ENCODE data around the gene VSIG8. TPM values are rescaled to one million over a fixed set of nuclear protein-coding genes. Genes with fewer than 3 reads are reported as not detected.

Gene VSIG8
- total and polyA plus RNA-seq, 2 of the 8 experiments (the other 6 are each of a cell fraction or from before 2014, with no cell fraction given): not detected

- H3K14ac ChIP-seq (ENCODE audit: insufficient read length): no peak overlapping the region
- H3K4me1 ChIP-seq (replicated peaks in 1 of 4; ENCODE audit: control insufficient read depth in 3 of 4, insufficient read depth in 4 of 4, low read length in 3 of 4): no peaks in the 10 kb centered on the region
- no peak overlapping the region for H2BK120ac ChIP-seq (replicated peaks; ENCODE audit: low read depth, low read length)
- H2AFZ ChIP-seq (ENCODE audit: low read length): no peak overlapping the region
- WGBS, 2 experiments (ENCODE audit: extremely low coverage in 1 of 2, insufficient coverage in 1 of 2, insufficient read length in 1 of 2, insufficient replicate concordance in 2 of 2, low coverage in 1 of 2, low lambda C conversion rate in 2 of 2, missing lambda C conversion rate in 1 of 2): 89% methylated on average over 3 of the region's 3 CpGs; no CpG with 5 or more reads in 1 of the 2 experiments
- no peak overlapping the region for H3K4me3 ChIP-seq (ENCODE audit: extremely low read depth in 1 of 4, insufficient read depth in 2 of 4, low read depth in 3 of 4, low read length in 4 of 4)
- no peak overlapping the region for H4K8ac ChIP-seq (ENCODE audit: extremely low read depth, insufficient read depth, low read length)
- H3K4ac ChIP-seq (replicated peaks; ENCODE audit: insufficient read length, low read depth, low read length): no peak overlapping the region
- H4K5ac ChIP-seq (ENCODE audit: insufficient read length, low read depth, low read length): no peak overlapping the region
- no peaks in the 10 kb centered on the region; a peak in 1 of 7 replicates for H3K27me3 ChIP-seq (replicated peaks in 1 of 4; ENCODE audit: control insufficient read depth in 3 of 4, extremely low read depth in 1 of 4, insufficient read depth in 3 of 4, low read length in 3 of 4)
- no peak overlapping the region for H2AK5ac ChIP-seq (ENCODE audit: low read depth, low read length)
- H3K23me2 ChIP-seq (ENCODE audit: low read depth, low read length): no peaks in the 10 kb centered on the region; the same call in 1 of the 2 replicates
- H4K20me1 ChIP-seq (replicated peaks in 1 of 2; ENCODE audit: control insufficient read depth in 1 of 2, insufficient read depth in 2 of 2, low read length in 2 of 2): no peaks in the 10 kb centered on the region
- ChIA-PET POLR2A (ENCODE audit: partially characterized antibody) (no interaction called here), CTCF (ENCODE audit: partially characterized antibody) (interaction anchor here (1.1 to 20.8 kb wide), 9 partner anchors 10 to 166 kb away, joined by 3 to 645 read pairs (median 4); partner anchors contain the start of gene FCRL6)
- H4K91ac ChIP-seq (replicated peaks; ENCODE audit: insufficient read length, low read length): no peak overlapping the region
- H3K9ac ChIP-seq (replicated peaks in 1 of 4; ENCODE audit: extremely low read depth in 1 of 4, low read depth in 3 of 4, low read length in 3 of 4): no peak overlapping the region
- H3K18ac ChIP-seq (ENCODE audit: extremely low read depth, low read length): no peak overlapping the region
- H3K4me2 ChIP-seq (ENCODE audit: insufficient read depth in 1 of 2, low read depth in 2 of 2, low read length in 2 of 2): no peak overlapping the region
- no peaks in the 10 kb centered on the region for H3K9me3 ChIP-seq (ENCODE audit: insufficient read depth in 2 of 2, low read depth in 1 of 2, low read length in 1 of 2)
- H3K27ac ChIP-seq (ENCODE audit: low read depth, low read length): no peak overlapping the region
- no peaks in the 10 kb centered on the region for H3K79me2 ChIP-seq (ENCODE audit: control insufficient read depth in 1 of 2, insufficient read depth in 2 of 2, low read length in 2 of 2)
- no peak for FAIRE-seq
- no peaks in the 10 kb centered on the region for H3K79me1 ChIP-seq (ENCODE audit: low read depth, low read length)
- no peak overlapping the region for H2BK12ac ChIP-seq (ENCODE audit: low read depth, low read length)
- H3K36me3 ChIP-seq (ENCODE audit: control insufficient read depth in 2 of 4, insufficient read depth in 4 of 4, low read length in 3 of 4): no peaks in the 10 kb centered on the region
- H2BK5ac ChIP-seq (ENCODE audit: low read depth, low read length): no peak overlapping the region
- H3K23ac ChIP-seq (ENCODE audit: insufficient read length): no peak overlapping the region
- no peak for DNase-seq (ENCODE audit: low read depth in 1 of 2, low spot score in 2 of 2)
- no peak overlapping the region for H2BK15ac ChIP-seq (ENCODE audit: low read length)
- H2BK20ac ChIP-seq (ENCODE audit: low read length): no peak overlapping the region
- H3K56ac ChIP-seq (replicated peaks; ENCODE audit: insufficient read length, low read depth, low read length): no peak overlapping the region
- no peak for TF ChIP-seq KDM4A (IDR thresholded peaks at IDR 0.05; ENCODE audit: low read depth, low read length, severe bottlenecking)
- TF ChIP-seq TCF12 (IDR thresholded peaks at IDR 0.05; ENCODE audit: low read depth, low read length): no peak
- TF ChIP-seq RNF2 (IDR thresholded peaks at IDR 0.05; ENCODE audit: borderline replicate concordance, low read depth, low read length, missing control alignments, poor library complexity, severe bottlenecking): no peak
- TF ChIP-seq GTF2F1 (IDR thresholded peaks at IDR 0.05; ENCODE audit: borderline replicate concordance, low read depth, low read length): no peak
- no peak for TF ChIP-seq FOSL1 (IDR thresholded peaks at IDR 0.05; ENCODE audit: insufficient read depth, low read depth, low read length)
- TF ChIP-seq POLR2AphosphoS5 (IDR thresholded peaks at IDR 0.05; ENCODE audit: low read depth, low read length): no peak
- TF ChIP-seq SIX5 (IDR thresholded peaks at IDR 0.05; ENCODE audit: low read depth, low read length): no peak
- no peak for TF ChIP-seq BACH1 (IDR thresholded peaks at IDR 0.05; ENCODE audit: low read length)
- TF ChIP-seq NRF1 (IDR thresholded peaks at IDR 0.05; ENCODE audit: low read depth, low read length): no peak
- TF ChIP-seq RAD21 (IDR thresholded peaks at IDR 0.05 in 1 of 2, conservative IDR thresholded peaks at IDR 0.05 in 1 of 2; ENCODE audit: low read depth in 2 of 2, low read length in 2 of 2): no peak
- TF ChIP-seq CTBP2 (IDR thresholded peaks at IDR 0.05; ENCODE audit: borderline replicate concordance, insufficient read depth, insufficient read length, low read length): no peak
These were observed 18.0 kb upstream of the VSIG8 start for GRCh38 chr1:159880430-159880829.
